SK-N-SH treated with all-trans-retinoic acid at 6 μM for 48 hours (cell line): ENCODE results near the gene CARD14.
"Not testable (repeated sequence)": the region's sequence is repeated elsewhere in the genome, so short reads cannot be mapped to it uniquely, and the experiment has no call there.

Experiments used
- ATAC-seq: fragments of 200-7000 bp; cut with Tn5 transposase; 3 replicates; pipeline ENCODE4 v1.9.1; 2020; ENCODE audit warnings: mild to moderate bottlenecking, moderate library complexity
- ARNTL ChIP-seq: fragments of 450-650 bp; formaldehyde crosslinking; IDR thresholded peaks from 2 replicates; pipeline ENCODE4 v1.5.0; 2020; ENCODE audit warnings: low read depth, mild to moderate bottlenecking, moderate library complexity, borderline replicate concordance
- BACH2 ChIP-seq: fragments of 250-450 bp; sonication (Bioruptor Pico); IDR thresholded peaks from 2 replicates; pipeline ENCODE4 v1.9.0; 2021; ENCODE audit warnings: mild to moderate bottlenecking, borderline replicate concordance
- CSDC2 ChIP-seq: fragments of 250-450 bp; sonication (Bioruptor Pico); IDR thresholded peaks from 2 replicates; pipeline ENCODE4 v1.5.0; 2020; ENCODE audit warnings: mild to moderate bottlenecking, moderate library complexity
- ISL1 ChIP-seq: fragments of 250-450 bp; sonication (Bioruptor Pico); IDR thresholded peaks from 2 replicates; pipeline ENCODE4 v2.1.2; 2022; ENCODE audit warnings: mild to moderate bottlenecking, moderate library complexity
- PATZ1 ChIP-seq: fragments of 250-450 bp; sonication (Bioruptor Pico); IDR thresholded peaks from 2 replicates; pipeline ENCODE4 v1.8.0; 2020; ENCODE audit warnings: mild to moderate bottlenecking, moderate library complexity, borderline replicate concordance
- POU6F1 ChIP-seq: fragments of 250-450 bp; sonication (Bioruptor Pico); IDR thresholded peaks from 2 replicates; pipeline ENCODE4 v1.8.0; 2021; ENCODE audit warnings: low read depth, mild to moderate bottlenecking, moderate library complexity, borderline replicate concordance
- RARB ChIP-seq: fragments of 250-450 bp; sonication (Bioruptor Pico); IDR thresholded peaks from 2 replicates; pipeline ENCODE4 v1.8.0; 2021; ENCODE audit warnings: mild to moderate bottlenecking, moderate library complexity
- SNAI2 ChIP-seq: fragments of 250-450 bp; sonication (Bioruptor Pico); IDR thresholded peaks from 2 replicates; pipeline ENCODE4 v1.5.0; 2020; ENCODE audit warnings: mild to moderate bottlenecking, moderate library complexity
- TCF4 ChIP-seq: fragments of 250-450 bp; sonication (Bioruptor Pico); IDR thresholded peaks from 2 replicates; pipeline ENCODE4 v1.8.0; 2021; ENCODE audit warnings: mild to moderate bottlenecking, moderate library complexity, borderline replicate concordance
- TOX ChIP-seq: fragments of 250-450 bp; sonication (Bioruptor Pico); IDR thresholded peaks from 2 replicates; pipeline ENCODE4 v1.8.0; 2021; ENCODE audit warnings: mild to moderate bottlenecking, moderate library complexity, borderline replicate concordance
- TSHZ2 ChIP-seq: fragments of 250-450 bp; sonication (Bioruptor Pico); IDR thresholded peaks from 2 replicates; pipeline ENCODE4 v1.5.0; 2020; ENCODE audit warnings: mild to moderate bottlenecking, moderate library complexity
- ZC3H10 ChIP-seq: fragments of 250-450 bp; sonication (Bioruptor Pico); IDR thresholded peaks from 2 replicates; pipeline ENCODE4 v1.5.1; 2021; ENCODE audit warnings: mild to moderate bottlenecking, moderate library complexity
- ZFP3 ChIP-seq: fragments of 250-450 bp; sonication (Bioruptor Pico); IDR thresholded peaks from 2 replicates; pipeline ENCODE4 v1.5.0; 2020; ENCODE audit warnings: mild to moderate bottlenecking, moderate library complexity
- ZNF8 ChIP-seq: fragments of 450-650 bp; formaldehyde crosslinking; IDR thresholded peaks from 2 replicates; pipeline ENCODE4 v1.5.0; 2020; ENCODE audit warnings: mild to moderate bottlenecking, moderate library complexity

CARD14 gene

GRCh38 chr17:80254396-80255251 lies 84.8 kb downstream of the CARD14 start:
- TF ChIP-seq ZFP3 (CRISPR knock-in tag) (peak; percentile 74), ZNF8 (CRISPR knock-in tag) (no peak), RARB (0 out of 2 replicates have a peak, but pooled peaks have one; percentile 34), POU6F1 (CRISPR knock-in tag) (0 out of 2 replicates have a peak, but pooled peaks have one; percentile 61), ZC3H10 (CRISPR knock-in tag) (no peak), CSDC2 (peak; percentile 44; the same call in 1 of the 2 replicates), BACH2 (CRISPR knock-in tag) (no peak), ARNTL (no peak), PATZ1 (CRISPR knock-in tag) (no peak), ISL1 (peak; percentile 76), TOX (peak; percentile 33; the same call in 1 of the 2 replicates), SNAI2 (CRISPR knock-in tag) (peak; percentile 64), TCF4 (CRISPR knock-in tag) (no peak)
- ATAC-seq: peak; percentile 92

- TF ChIP-seq PATZ1 (CRISPR knock-in tag) (no peak), ZNF8 (CRISPR knock-in tag) (no peak), BACH2 (CRISPR knock-in tag) (no peak), ARNTL (no peak), RARB (no peak), TSHZ2 (CRISPR knock-in tag) (no peak), SNAI2 (CRISPR knock-in tag) (no peak)
Observed at GRCh38 chr17:80256034-80256350, 86.2 kb downstream of the CARD14 start.

GRCh38 chr17:80257716-80258213 lies 87.9 kb downstream of the CARD14 start:
- no peak for ATAC-seq
- no peak for TF ChIP-seq ISL1

More at GRCh38 chr17:80256034-80256350, 86.2 kb downstream of the CARD14 start:
- no peak for ATAC-seq

- ATAC-seq: not testable (repeated sequence)
Observed at GRCh38 chr17:80258296-80258695, 88.5 kb downstream of the CARD14 start.
